CD4-positive, alpha-beta T cell treated with Interleukin-4 for 4 hours (primary cell): ENCODE data around the gene SPTBN4.
"Not testable (repeated sequence)": the region's sequence is repeated elsewhere in the genome, so short reads cannot be mapped to it uniquely, and the experiment has no call there.

Experiments used
- DNase-seq: peaks from one replicate; pipeline ENCODE4 v3.0.0-alpha.2; 2020

SPTBN4 gene

GRCh38 chr19:40623403-40624251, 156.8 kb downstream of the SPTBN4 start:
- DNase-seq, result no peak

GRCh38 chr19:40624369-40625153, 157.8 kb downstream of the SPTBN4 start:
- not testable (repeated sequence) for DNase-seq

GRCh38 chr19:40625406-40626120, 158.8 kb downstream of the SPTBN4 start:
- no peak for DNase-seq
